GM13976 (cell line): ENCODE results near the gene PPP1R14C.

Source experiments
- DNase-seq: peaks from one replicate; pipeline ENCODE4 v3.0.0; 2012; ENCODE audit warnings: low spot score
- CTCF ChIP-seq: IDR thresholded peaks from 2 replicates; pipeline ENCODE4 v1.5.1; 2012; ENCODE audit warnings: borderline replicate concordance, mild to moderate bottlenecking; ENCODE audit not compliant: insufficient read depth; ENCODE audit errors: extremely low read depth, missing control alignments, control extremely low read depth
- in situ Hi-C: fragments of 300-500 bp; cut with MboI; formaldehyde crosslinking; loops from one replicate; pipeline ENCODE4 v1.12.0; 2022; ENCODE audit warnings: low sequenced_read_pairs, mixed read lengths, inconsistent platforms; ENCODE audit not compliant: unreplicated experiment

The PPP1R14C gene

GRCh38 chr6:150180517-150180916 is 37.7 kb downstream of the PPP1R14C start:
- in situ Hi-C loops = no loop called here

DNA sequence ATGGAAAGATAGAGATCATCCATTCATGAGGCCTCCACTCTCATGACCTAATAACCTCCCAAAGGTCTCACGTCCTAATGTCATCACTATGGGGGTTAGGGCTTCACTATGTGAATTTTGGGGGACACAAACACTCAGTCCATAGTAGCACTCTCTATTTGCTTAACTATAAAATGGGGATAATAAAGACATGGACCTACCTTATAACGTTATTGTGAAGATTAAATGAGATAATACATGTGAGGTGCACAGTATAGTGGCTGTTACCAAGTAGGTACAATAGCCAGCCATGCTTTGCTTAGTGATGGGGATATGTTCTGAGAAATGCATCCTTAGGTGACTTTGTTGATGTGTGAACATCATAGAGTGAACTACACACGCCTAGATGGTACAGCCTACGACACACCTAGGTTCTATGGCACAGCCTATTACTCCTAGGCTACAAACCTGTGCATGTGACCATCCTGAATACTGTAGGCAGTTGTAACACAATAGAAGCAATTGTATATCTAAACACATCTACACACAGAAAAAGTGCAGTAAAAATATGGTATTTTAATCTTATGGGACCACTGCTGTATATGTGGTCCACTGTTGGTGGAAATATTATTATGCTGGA is 39.7 kb downstream of the PPP1R14C start:
- in situ Hi-C loops = no loop called here
- DNase-seq = no peak
- no peak for TF ChIP-seq CTCF

More at GRCh38 chr6:150180517-150180916, 37.7 kb downstream of the PPP1R14C start:
- no peak for TF ChIP-seq CTCF
- DNase-seq = no peak

- TF ChIP-seq CTCF = no peak
- in situ Hi-C loops = no loop called here
- no peak for DNase-seq
Observed at GRCh38 chr6:150183105-150183504, 40.3 kb downstream of the PPP1R14C start.

DNA sequence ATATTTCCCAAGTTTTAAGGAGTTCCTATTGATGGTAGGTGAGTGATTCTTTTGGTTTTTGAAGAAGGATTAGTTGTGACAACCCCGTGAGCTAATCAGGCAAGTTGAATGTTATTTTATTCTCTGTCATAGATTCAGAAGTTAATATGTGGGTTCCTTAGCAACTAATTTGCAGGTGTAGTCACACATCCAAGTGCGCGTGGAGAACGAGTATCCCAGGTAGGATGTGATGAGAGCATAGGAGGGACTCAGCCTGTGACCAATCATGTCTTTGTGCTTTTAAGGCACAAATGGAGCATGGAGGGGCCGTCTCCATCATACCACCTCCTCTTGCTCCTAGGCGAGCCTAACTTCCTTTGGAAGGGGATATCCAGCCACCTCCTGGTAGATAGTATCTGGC is 41.1 kb downstream of the PPP1R14C start:
- no peak for DNase-seq
- in situ Hi-C loops = no loop called here

DNA sequence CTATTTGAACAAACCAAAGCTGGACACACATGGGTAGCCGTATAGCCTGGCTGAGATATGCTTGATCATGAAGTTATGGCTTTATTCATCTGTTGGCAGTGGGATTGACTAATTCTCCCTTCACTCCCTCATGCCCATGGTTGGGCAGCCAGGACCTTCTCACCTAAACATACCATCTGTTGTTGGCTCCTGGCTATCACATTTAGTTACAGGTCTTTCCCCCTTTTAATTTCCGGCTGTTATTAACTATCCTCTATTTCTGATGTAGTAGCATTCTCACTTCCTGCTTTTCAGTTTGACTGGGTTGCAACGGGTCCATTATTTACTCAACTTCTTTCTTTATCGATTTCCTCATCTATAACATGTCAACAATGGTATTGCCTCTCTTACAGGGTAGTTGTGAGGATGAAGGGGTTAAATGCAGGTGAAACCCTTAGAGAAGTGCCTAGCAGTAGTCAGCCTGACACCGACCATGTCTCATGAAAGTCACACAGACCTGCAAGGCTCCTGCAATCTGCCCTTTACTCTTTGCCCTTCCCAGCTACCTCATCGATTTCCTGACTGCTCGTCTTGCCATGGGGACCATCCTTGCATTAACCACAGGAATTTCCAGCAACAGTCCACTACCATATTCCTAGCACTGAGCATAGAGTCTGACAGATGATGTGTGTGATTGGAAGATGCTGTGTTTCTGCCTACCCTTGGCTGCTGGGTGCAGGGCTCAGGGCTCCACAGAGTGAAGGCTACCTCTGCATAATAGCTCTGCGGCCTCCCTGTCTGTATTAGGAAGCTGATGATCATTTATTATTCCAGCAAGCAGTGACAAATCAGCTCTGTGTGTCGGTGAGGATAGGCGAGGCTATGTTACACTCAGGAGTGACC is 42.2 kb downstream of the PPP1R14C start:
- no peak for TF ChIP-seq CTCF
- DNase-seq = no peak
- in situ Hi-C loops = no loop called here

More for the DNA sequence above, 41.1 kb downstream of the PPP1R14C start:
- TF ChIP-seq CTCF = no peak

DNA sequence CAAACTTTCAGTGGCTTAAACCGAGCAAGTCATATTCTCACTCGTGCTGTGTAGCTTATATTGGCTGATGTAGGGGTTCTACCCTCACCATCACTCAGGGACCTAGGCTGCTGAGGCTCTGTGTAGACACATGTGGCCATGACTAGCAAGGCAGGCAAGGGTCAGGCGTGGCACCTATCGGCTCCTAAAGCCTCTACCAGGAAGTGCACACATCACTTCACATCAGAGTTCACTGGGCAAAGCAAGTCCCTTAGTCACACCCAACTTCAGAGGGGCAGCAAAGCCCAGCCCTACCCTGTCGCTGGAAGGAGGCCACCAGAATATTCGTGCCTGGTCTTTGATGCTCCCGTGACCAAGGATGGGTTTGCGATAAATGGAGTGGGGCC is 42.9 kb downstream of the PPP1R14C start:
- no peak for TF ChIP-seq CTCF
- DNase-seq = no peak
- in situ Hi-C loops = no loop called here
